OCI-LY7 (cell line): ENCODE data around the gene ANKRD65. TPM values are rescaled to one million over a fixed set of nuclear protein-coding genes. Genes with fewer than 3 reads are reported as not detected.

Experiments
- BruUV-seq: library from RNA; stranded (reverse); fragments of 400-500 nt; replicated peaks from 2 replicates; lab custom pipeline; 2021; lab: Mats Ljungman, UMichigan
- CTCF ChIA-PET: fragments of 300-600 bp; sonication (Branson Sonifier 250); formaldehyde crosslinking; loops from one replicate; lab custom pipeline; 2022; ENCODE audit warnings: antibody characterized with exemption; ENCODE audit not compliant: unreplicated experiment; lab: Charles Lee
- POLR2A ChIA-PET: fragments of 300-600 bp; sonication (Branson Sonifier 250); formaldehyde crosslinking; loops from one replicate; lab custom pipeline; 2022; ENCODE audit warnings: antibody characterized with exemption; lab: Charles Lee
- DNase-seq: peaks from one replicate; pipeline ENCODE4 v3.0.0-alpha.2; 2015; ENCODE audit warnings: low spot score
- H2AFZ ChIP-seq: fragments of 200-600 bp; sonication (generic), shearing (Covaris generic); 2 replicates; pipeline ENCODE4 v1.6.1; 2014; ENCODE audit warnings: mild to moderate bottlenecking, antibody characterized with exemption, low read length, moderate library complexity
- H3K27ac ChIP-seq: fragments of 200-600 bp; sonication (generic); 2 replicates; pipeline ENCODE4 v1.5.1; 2014; ENCODE audit warnings: mixed run types, low read depth, mild to moderate bottlenecking, moderate library complexity, low read length, inconsistent platforms; ENCODE audit not compliant: poor library complexity, severe bottlenecking
- H3K36me3 ChIP-seq: fragments of 200-600 bp; sonication (generic); 2 replicates; pipeline ENCODE4 v1.6.1; 2014; ENCODE audit warnings: mild to moderate bottlenecking, antibody characterized with exemption, low read length, moderate library complexity, mixed read lengths; ENCODE audit not compliant: insufficient read depth
- H3K4me1 ChIP-seq: fragments of 200-600 bp; sonication (generic); 2 replicates; pipeline ENCODE4 v1.5.1; 2014; ENCODE audit warnings: mild to moderate bottlenecking, low read length; ENCODE audit not compliant: insufficient read depth, poor library complexity, severe bottlenecking
- H3K4me2 ChIP-seq: fragments of 200-600 bp; sonication (generic); 2 replicates; pipeline ENCODE4 v1.6.1; 2014; ENCODE audit warnings: mild to moderate bottlenecking, low read length
- H3K4me3 ChIP-seq: fragments of 200-600 bp; sonication (generic); 2 replicates; pipeline ENCODE4 v1.5.1; 2014; ENCODE audit warnings: mild to moderate bottlenecking, low read depth, low read length; ENCODE audit not compliant: poor library complexity, severe bottlenecking
- H3K79me2 ChIP-seq: fragments of 200-600 bp; sonication (generic); 2 replicates; pipeline ENCODE4 v1.6.1; 2016; ENCODE audit warnings: low read depth, mild to moderate bottlenecking, low read length, moderate library complexity, mixed read lengths; ENCODE audit not compliant: insufficient read depth
- H3K9me2 ChIP-seq: fragments of 200-600 bp; sonication (generic); 2 replicates; pipeline ENCODE4 v1.6.1; 2016; ENCODE audit warnings: mild to moderate bottlenecking, low read length, mixed read lengths; ENCODE audit not compliant: insufficient read depth
- H3K9me3 ChIP-seq: fragments of 200-600 bp; sonication (generic); 2 replicates; pipeline ENCODE4 v1.6.1; 2014; ENCODE audit warnings: mild to moderate bottlenecking, mixed run types, low read length, mixed read lengths
- H4K20me1 ChIP-seq: fragments of 200-600 bp; sonication (generic); 2 replicates; pipeline ENCODE4 v1.6.1; 2014; ENCODE audit warnings: mild to moderate bottlenecking, antibody characterized with exemption, low read length, moderate library complexity, mixed read lengths; ENCODE audit not compliant: insufficient read depth
- CTCF ChIP-seq: fragments of 200-600 bp; sonication (generic); conservative IDR thresholded peaks from 2 replicates; pipeline ENCODE4 v1.5.1; 2014; ENCODE audit warnings: mild to moderate bottlenecking, antibody characterized with exemption, low read length, moderate library complexity, mixed read lengths
- EZH2phosphoT487 ChIP-seq: fragments of 200-600 bp; sonication (generic); IDR thresholded peaks from 2 replicates; pipeline ENCODE4 v1.6.1; 2018; ENCODE audit warnings: low read depth, borderline replicate concordance, mild to moderate bottlenecking, mixed run types, antibody characterized with exemption, low read length, moderate library complexity, mixed read lengths
- intact Hi-C: fragments of 100-400 bp; cut with micrococcal nuclease; formaldehyde crosslinking; loops from one replicate; pipeline ENCODE4 v1.10.0; 2022; ENCODE audit not compliant: unreplicated experiment
- total RNA-seq, 2 experiments: library from RNA; depleted of rRNA in 1 of 2; stranded (reverse); fragments of >200 nt in 1 of 2; shearing (Covaris generic) in 1 of 2; gene quantifications; 2 replicates each; pipeline ENCODE4 v1.2.3, GENCODE V29; 2014 to 2022

ANKRD65 gene
- total RNA-seq, 2 experiments from 2014 or later: not detected

DNA sequence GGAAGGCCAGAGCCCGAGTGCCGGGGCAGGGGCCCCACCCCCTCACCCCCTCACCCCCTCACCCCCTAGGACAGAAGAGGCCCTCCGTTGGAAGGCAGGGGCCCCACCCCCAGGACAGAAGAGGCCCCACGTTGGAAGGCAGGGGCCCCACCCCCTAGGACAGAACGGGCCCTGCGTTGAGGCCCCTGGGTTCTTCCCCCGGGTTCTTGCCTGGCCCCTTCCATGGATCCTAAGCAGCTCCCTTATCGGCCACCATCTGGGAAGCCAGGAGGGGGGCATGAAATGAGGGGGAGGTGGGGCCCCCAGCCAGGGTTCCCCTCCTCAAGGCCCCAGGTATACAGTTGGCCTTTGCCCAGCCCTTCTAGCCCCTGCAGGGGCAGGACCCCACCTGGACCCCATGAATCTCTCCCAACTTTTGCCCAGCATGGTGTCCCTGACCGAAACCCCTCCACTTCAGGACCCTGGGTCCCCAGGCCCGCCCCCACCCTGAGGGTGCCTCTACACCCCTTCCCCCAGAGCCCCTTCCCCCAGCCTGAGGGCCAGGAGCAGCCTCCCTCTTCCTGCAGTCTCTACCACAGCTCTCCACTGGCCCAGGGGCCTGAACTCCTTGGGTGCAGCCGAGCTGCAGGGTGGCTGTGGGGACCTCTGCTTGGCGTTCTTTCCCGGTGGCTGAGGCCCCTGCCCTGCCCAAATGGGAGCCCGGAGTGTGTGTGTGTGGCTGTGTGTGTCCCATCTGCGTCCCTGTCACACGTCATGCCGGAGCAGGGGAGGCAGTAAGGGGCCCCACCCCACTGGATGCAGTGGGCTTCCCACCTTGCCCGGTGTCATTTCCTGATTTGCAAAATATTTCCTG lies 10.1 kb upstream of the ANKRD65 start:
- no peak overlapping the region for H3K4me2 ChIP-seq

GRCh38 chr1:1430114-1430982 lies 9.3 kb upstream of the ANKRD65 start:
- CTCF ChIA-PET: no interaction called here
- Histone ChIP-seq H3K4me2 (no peak overlapping the region), H3K9me3 (no peaks in the 10 kb centered on the region), H3K4me3 (no peak overlapping the region), H3K4me1 (no peaks in the 10 kb centered on the region), H3K9me2 (no peaks in the 10 kb centered on the region), H4K20me1 (no peaks in the 10 kb centered on the region), H3K36me3 (no peaks in the 10 kb centered on the region), H2AFZ (no peak overlapping the region), H3K27ac (no peak overlapping the region), H3K79me2 (no peaks in the 10 kb centered on the region)
- no TSS peak for BruUV-seq
- intact Hi-C loops: no loop called here
- DNase-seq: no peak
- POLR2A ChIA-PET: no interaction called here
- TF ChIP-seq EZH2phosphoT487 (no peak), CTCF (no peak)

More for the DNA sequence above, 10.1 kb upstream of the ANKRD65 start:
- ChIA-PET CTCF (interaction anchor here (0.5 kb wide), 1 partner anchor 882 kb away, joined by 3 read pairs; no protein-coding TSS in a partner anchor), POLR2A (no interaction called here)
- no peaks in the 10 kb centered on the region for H3K9me2 ChIP-seq
- H4K20me1 ChIP-seq: no peaks in the 10 kb centered on the region
- H3K4me1 ChIP-seq: no peaks in the 10 kb centered on the region
- no TSS peak for BruUV-seq
- no peaks in the 10 kb centered on the region for H3K79me2 ChIP-seq
- no peak for DNase-seq
- no peak overlapping the region for H2AFZ ChIP-seq
- TF ChIP-seq EZH2phosphoT487: no peak
- TF ChIP-seq CTCF: no peak
- no peaks in the 10 kb centered on the region for H3K9me3 ChIP-seq
- no peaks in the 10 kb centered on the region for H3K36me3 ChIP-seq
- H3K27ac ChIP-seq: no peak overlapping the region
- no peak overlapping the region for H3K4me3 ChIP-seq
- intact Hi-C loops: no loop called here
